ENCODE measurements around the gene KCNA5. TPM values are rescaled to one million over a fixed set of nuclear protein-coding genes. Genes with fewer than 3 reads are reported as not detected.

Gene KCNA5
- total RNA-seq, 1 donor from 2014 or later, result not detected

GRCh38 chr12:5013266-5013730, 30.4 kb upstream of the KCNA5 start:
- Mint-ChIP-seq H3K27ac (ENCODE audit: unreplicated experiment) (peak overlapping the region; percentile 89), H3K9me3 (ENCODE audit: unreplicated experiment) (peaks cover 8% of the 10 kb centered on the region), H3K4me3 (ENCODE audit: unreplicated experiment) (peak overlapping the region; percentile 13), H3K4me1 (ENCODE audit: low read depth, unreplicated experiment) (peaks cover 20% of the 10 kb centered on the region), H3K36me3 (ENCODE audit: unreplicated experiment) (no peaks in the 10 kb centered on the region), H3K27me3 (ENCODE audit: unreplicated experiment) (peaks cover 9% of the 10 kb centered on the region)
- no peak for TF ChIP-seq CTCF (IDR thresholded peaks at IDR 0.05; ENCODE audit: partially characterized antibody, unreplicated experiment)
- no peak for DNase-seq

- Mint-ChIP-seq H3K27me3 (ENCODE audit: unreplicated experiment) (peaks cover 11% of the 10 kb centered on the region), H3K9me3 (ENCODE audit: unreplicated experiment) (peaks cover 9% of the 10 kb centered on the region), H3K4me1 (ENCODE audit: low read depth, unreplicated experiment) (peaks cover 20% of the 10 kb centered on the region), H3K36me3 (ENCODE audit: unreplicated experiment) (no peaks in the 10 kb centered on the region), H3K27ac (ENCODE audit: unreplicated experiment) (no peak overlapping the region), H3K4me3 (ENCODE audit: unreplicated experiment) (no peak overlapping the region)
- no peak for DNase-seq
- no peak for TF ChIP-seq CTCF (IDR thresholded peaks at IDR 0.05; ENCODE audit: partially characterized antibody, unreplicated experiment)
Measured at GRCh38 chr12:5014269-5014668, 29.4 kb upstream of the KCNA5 start.

GRCh38 chr12:5015711-5016492, 27.8 kb upstream of the KCNA5 start:
- Mint-ChIP-seq H3K4me3 (ENCODE audit: unreplicated experiment) (no peak overlapping the region), H3K9me3 (ENCODE audit: unreplicated experiment) (peaks cover 9% of the 10 kb centered on the region), H3K4me1 (ENCODE audit: low read depth, unreplicated experiment) (peaks cover 20% of the 10 kb centered on the region), H3K27ac (ENCODE audit: unreplicated experiment) (no peak overlapping the region), H3K27me3 (ENCODE audit: unreplicated experiment) (peaks cover 17% of the 10 kb centered on the region), H3K36me3 (ENCODE audit: unreplicated experiment) (no peaks in the 10 kb centered on the region)
- TF ChIP-seq CTCF (IDR thresholded peaks at IDR 0.05; ENCODE audit: partially characterized antibody, unreplicated experiment), result no peak
- DNase-seq, result no peak

- Mint-ChIP-seq H3K36me3 (ENCODE audit: unreplicated experiment) (no peaks in the 10 kb centered on the region), H3K9me3 (ENCODE audit: unreplicated experiment) (peaks cover 9% of the 10 kb centered on the region), H3K27me3 (ENCODE audit: unreplicated experiment) (peaks cover 19% of the 10 kb centered on the region), H3K27ac (ENCODE audit: unreplicated experiment) (no peak overlapping the region), H3K4me3 (ENCODE audit: unreplicated experiment) (no peak overlapping the region), H3K4me1 (ENCODE audit: low read depth, unreplicated experiment) (peaks cover 20% of the 10 kb centered on the region)
- DNase-seq, result no peak
- TF ChIP-seq CTCF (IDR thresholded peaks at IDR 0.05; ENCODE audit: partially characterized antibody, unreplicated experiment), result no peak
Measured at GRCh38 chr12:5016526-5016925, 27.2 kb upstream of the KCNA5 start.

GRCh38 chr12:5017638-5018348, 25.9 kb upstream of the KCNA5 start:
- peaks cover 19% of the 10 kb centered on the region for H3K4me1 Mint-ChIP-seq (ENCODE audit: low read depth, unreplicated experiment)
- no peak overlapping the region for H3K4me3 Mint-ChIP-seq (ENCODE audit: unreplicated experiment)
- no peak overlapping the region for H3K27ac Mint-ChIP-seq (ENCODE audit: unreplicated experiment)
- no peaks in the 10 kb centered on the region for H3K36me3 Mint-ChIP-seq (ENCODE audit: unreplicated experiment)
- peaks cover 9% of the 10 kb centered on the region for H3K9me3 Mint-ChIP-seq (ENCODE audit: unreplicated experiment)
- TF ChIP-seq CTCF (IDR thresholded peaks at IDR 0.05; ENCODE audit: partially characterized antibody, unreplicated experiment), result no peak
- DNase-seq, result no peak
- H3K27me3 Mint-ChIP-seq (ENCODE audit: unreplicated experiment), result peaks cover 16% of the 10 kb centered on the region

All from glutamatergic neuron (in vitro differentiated cells).